CD4-positive, alpha-beta T cell treated with Interleukin-17A for 1 hour (primary cell): ENCODE results near the gene DUS2.
A peak's percentile ranks its signal among the peaks of the same experiment; 100 is the strongest.
"Not testable (repeated sequence)": the region's sequence is repeated elsewhere in the genome, so short reads cannot be mapped to it uniquely, and the experiment has no call there.

ENCODE experiments used
- DNase-seq: peaks from one replicate; pipeline ENCODE4 v3.0.0-alpha.2; 2020

Gene DUS2

GRCh38 chr16:68022728-68023537, at the start of gene DUS2, which contains the start of gene DDX28:
Gene DUS2, plus strand, starts transcription at chr16:68023284. Its CDS starts 14,740 bp downstream, at chr16:68038024.
Gene DDX28, minus strand, starts transcription at chr16:68023232. Its CDS starts 30 bp downstream, at chr16:68023202.
- DNase-seq, result peak; percentile 95

DNA sequence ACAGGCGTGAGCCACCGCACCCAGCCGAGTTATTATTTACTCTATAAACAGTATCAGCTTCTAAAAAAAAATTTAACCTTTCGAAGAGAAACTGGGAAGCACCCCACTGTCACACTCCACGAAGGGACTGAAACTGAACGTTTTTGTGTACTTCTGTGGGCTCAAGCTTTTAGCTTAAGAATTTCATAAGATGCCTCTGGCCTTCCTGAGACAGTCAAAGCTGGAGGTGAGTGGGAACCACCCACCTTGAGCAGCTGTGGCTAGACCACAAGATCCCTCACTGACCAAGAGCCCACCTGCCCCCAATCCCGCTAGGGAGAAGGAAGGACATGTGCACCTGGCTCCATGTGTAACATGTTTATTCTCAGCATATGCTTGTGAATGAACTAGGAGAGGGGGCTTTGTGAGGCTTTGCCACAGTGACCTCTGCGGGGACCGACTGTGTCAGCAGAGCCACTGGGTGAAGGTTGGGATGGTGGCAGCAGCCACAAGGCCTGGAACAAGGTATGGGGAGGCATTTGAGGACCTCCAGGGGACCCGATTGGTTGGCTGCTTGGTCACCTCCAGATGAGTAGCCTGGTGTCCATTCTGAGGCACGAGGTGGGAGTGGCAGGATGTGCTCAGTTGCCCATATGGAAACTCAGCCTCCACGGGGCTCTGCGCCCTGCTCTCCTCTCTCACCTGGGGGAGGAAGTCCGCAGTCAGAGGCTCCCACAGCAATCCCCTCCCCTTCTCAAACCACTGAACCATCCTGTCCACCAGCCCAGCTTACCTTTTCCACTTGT, 47.6 kb upstream of the DUS2 start:
- DNase-seq, result no peak

GRCh38 chr16:67976205-67976604, 46.9 kb upstream of the DUS2 start:
- no peak for DNase-seq

DNA sequence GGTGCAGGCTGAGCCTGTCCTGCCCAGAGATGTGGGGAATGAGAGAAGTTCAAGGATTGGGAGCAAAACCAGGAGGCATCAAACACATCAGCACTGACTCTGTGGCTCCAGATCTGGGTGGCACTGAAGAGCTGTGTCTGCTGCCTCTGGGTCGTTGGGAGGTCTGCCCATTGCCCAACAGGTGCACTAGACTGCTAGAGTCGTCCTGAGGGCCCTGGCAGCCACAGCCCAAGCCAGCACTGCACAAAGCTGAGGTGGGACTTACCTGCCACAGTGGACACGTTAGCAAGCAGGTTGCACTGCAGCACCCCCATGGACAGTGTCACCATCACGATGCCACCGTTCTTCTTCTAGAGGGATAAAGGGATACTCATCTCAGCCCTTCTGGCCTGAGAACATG, 46.1 kb upstream of the DUS2 start:
- DNase-seq, result no peak

DNA sequence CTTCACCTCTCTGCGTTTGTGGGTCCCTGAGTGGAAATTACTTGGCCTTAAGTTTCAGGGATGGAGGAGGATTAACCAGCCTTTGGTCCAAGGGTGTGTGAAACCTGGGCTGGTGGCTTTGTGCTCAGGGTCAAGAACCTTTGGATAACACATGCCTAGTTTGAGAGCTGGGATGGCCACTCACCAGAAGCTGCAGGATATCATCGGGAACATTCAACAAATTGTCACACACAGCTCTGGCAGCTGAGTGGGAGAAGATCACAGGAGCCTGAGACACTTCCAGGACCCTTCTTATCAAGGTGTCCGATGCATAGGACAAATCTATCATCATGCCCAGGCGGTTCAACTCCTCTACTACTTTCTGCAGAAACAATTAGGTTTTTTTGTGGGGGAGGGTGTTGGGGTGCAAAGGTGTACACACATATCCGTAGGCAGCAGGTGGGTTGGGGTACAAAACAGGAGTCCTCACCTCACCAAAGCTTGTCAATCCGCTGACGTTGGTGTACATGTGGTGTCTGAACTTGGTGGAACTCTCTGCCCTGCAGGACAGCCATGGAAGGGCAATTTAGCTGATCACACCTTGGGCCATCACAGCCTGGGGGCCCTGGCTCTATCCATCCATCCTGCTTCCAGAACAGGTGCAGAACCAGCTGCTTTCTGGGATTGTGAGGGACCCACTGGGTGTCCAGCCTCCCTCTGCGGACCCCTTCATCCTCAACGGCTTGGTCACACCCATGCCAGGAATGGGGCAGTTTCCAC, 45.4 kb upstream of the DUS2 start:
- no peak for DNase-seq

GRCh38 chr16:67979955-67980678, 43.0 kb upstream of the DUS2 start, which contains the start of gene DPEP3:
Gene DPEP3, minus strand, starts transcription at chr16:67980499. Its CDS starts 119 bp downstream, at chr16:67980380.
- no peak for DNase-seq

DNA sequence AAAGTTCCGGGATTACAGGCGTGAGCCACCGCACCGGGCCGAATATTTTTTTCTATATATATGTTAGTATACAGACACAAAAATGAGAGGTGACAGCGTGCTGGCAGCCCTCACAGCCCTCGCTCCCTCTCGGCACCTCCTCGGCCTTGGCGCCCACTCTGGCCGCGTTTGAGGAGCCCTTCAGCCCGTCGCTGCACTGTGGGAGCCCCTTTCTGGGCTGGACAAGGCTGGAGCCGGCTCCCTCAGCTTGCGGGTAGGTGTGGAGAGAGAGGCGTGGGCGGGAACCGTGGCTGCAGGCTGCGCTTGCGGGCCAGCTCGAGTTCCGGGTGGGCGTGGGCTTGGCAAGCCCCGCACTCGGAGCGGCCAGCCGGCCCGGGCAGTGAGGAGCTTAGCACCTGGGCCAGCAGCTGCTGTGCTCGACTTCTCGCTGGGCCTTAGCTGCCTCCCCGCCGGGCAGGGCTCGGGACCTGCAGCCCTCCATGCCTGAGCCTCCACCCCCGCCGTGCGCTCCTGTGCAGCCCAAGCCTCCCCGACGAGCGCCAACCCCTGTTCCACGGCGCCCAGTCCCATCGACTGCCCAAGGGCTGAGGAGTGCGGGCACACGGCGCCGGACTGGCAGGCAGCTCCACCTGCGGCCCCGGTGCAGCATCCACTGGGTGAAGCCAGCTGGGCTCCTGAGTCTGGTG, 40.9 kb upstream of the DUS2 start:
- no peak for DNase-seq

GRCh38 chr16:67986949-67987348, 36.1 kb upstream of the DUS2 start:
- DNase-seq, result no peak

GRCh38 chr16:67987460-67988160, 35.5 kb upstream of the DUS2 start:
- no peak for DNase-seq

DNA sequence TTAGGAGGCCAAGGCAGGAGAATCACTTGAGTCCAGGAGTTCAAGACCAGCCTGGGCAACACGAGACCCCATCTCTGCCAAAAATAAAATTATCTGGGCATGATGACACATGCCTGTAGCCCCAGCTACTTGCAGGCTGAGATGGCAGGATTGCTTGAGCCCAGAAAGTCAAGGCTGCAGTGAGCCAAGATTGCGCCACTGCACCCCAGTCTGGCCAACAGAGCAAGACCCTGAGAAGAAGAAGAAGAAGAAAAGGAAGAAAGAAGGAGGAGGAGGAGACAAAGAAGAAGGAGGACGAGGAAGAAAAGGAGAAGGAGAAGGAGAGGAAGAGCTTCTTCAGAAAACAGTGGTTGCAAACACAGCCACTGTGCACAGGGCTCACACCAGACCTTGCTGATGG, 34.4 kb upstream of the DUS2 start:
- no peak for DNase-seq

- DNase-seq, result no peak
These were observed 33.6 kb upstream of the DUS2 start for GRCh38 chr16:67989322-67990017.

DNA sequence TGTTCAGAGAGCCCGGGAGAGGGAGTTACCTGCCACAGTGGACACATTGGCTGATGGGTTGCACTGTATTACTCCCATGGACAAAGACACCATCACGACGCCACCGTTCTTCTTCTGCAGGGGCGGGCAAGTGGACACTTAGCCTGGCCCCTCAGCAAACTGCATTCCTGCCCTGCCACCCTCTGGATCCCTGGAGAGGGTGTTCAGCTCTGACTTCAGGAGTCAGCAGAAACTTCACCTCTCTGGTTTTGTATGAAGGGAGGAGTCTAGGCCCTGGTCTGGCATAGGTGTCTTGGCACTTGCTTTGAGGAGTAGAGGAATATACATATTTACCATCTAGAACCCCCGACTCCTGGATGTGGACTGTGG, 33.1 kb upstream of the DUS2 start:
- DNase-seq, result no peak

GRCh38 chr16:67992661-67993206, 30.4 kb upstream of the DUS2 start:
- DNase-seq, result no peak

GRCh38 chr16:67993207-67994039, 29.7 kb upstream of the DUS2 start:
- peak; percentile 86 for DNase-seq

DNA sequence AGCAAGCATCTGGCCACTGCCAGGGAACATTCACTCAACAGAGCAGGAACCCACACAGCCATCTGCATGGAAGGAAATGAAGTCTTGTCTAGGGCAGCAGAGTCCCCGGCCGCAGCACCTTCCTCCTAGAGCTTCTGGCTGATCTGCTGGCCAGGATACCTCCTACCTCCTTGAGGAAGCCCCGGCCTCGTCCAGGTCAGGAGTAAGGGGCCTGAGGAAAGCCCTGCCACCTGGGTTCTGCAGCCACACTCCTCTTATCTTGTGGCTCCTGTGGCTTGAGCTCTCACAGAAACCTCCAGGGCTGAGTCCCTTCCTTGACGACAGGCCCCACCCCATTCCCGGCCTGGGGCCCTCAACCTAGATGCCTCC, 29.1 kb upstream of the DUS2 start:
- not testable (repeated sequence) for DNase-seq

DNA sequence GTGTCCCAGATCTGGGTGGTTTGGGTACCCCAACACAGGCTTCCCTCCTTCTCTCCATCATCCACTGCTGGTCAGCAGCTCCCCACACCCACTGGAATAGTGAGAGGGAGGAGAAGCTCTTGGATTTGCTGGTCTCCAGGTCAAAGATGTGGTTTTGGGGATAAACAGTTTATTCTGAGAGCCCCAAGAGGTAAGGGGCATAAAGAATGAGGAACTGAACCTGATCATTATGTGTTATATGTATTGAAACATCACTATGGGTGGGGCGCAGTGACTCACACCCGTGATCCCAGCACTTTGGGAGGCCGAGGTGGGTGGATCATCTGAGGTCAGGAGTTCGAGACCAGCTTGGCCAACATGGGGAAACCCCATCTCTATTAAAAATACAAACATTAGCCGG, 27.7 kb upstream of the DUS2 start:
- DNase-seq, result peak; percentile 37

- no peak for DNase-seq
These were observed 26.4 kb upstream of the DUS2 start for GRCh38 chr16:67996666-67997065.

- DNase-seq, result not testable (repeated sequence)
These were observed 24.8 kb upstream of the DUS2 start for GRCh38 chr16:67998231-67998778.
